Activated CD8-positive, alpha-beta memory T cell treated with anti-CD3 and anti-CD28 coated beads, Interleukin-2, amount 10 ng/mL, durations not matched to agents 7 days and 5 days (primary cell): ENCODE measurements around the gene SLC35C1. TPM values are rescaled to one million over a fixed set of nuclear protein-coding genes. Genes with fewer than 3 reads are reported as not detected.

Experiments
- ATAC-seq: fragments of 150-1000 bp; cut with Tn5 transposase; one replicate; pipeline ENCODE4 v1.10.0; 2021; ENCODE audit warnings: moderate library complexity
- CTCF ChIA-PET: fragments of 350-600 bp; sonication (Branson Sonifier 250); formaldehyde crosslinking; loops from one replicate; lab custom pipeline; 2021; ENCODE audit warnings: antibody characterized with exemption; lab: Charles Lee
- DNase-seq: peaks from one replicate; pipeline ENCODE4 v3.0.0-alpha.2; 2020
- H3K27ac Mint-ChIP-seq: one replicate; pipeline ENCODE4 v1.8.0; 2021; ENCODE audit warnings: mild to moderate bottlenecking, mixed read lengths
- H3K27me3 Mint-ChIP-seq: one replicate; pipeline ENCODE4 v1.8.0; 2021; ENCODE audit warnings: mixed read lengths
- H3K36me3 Mint-ChIP-seq: one replicate; pipeline ENCODE4 v1.8.0; 2021; ENCODE audit warnings: mild to moderate bottlenecking, mixed read lengths
- H3K4me1 Mint-ChIP-seq: one replicate; pipeline ENCODE4 v1.8.0; 2021; ENCODE audit warnings: mixed read lengths
- H3K4me3 Mint-ChIP-seq: one replicate; pipeline ENCODE4 v1.8.0; 2021; ENCODE audit warnings: mild to moderate bottlenecking, moderate library complexity, mixed read lengths
- H3K9me3 Mint-ChIP-seq: one replicate; pipeline ENCODE4 v1.8.0; 2022; ENCODE audit warnings: low read depth, mixed read lengths
- total RNA-seq, 2 experiments: library from RNA; stranded (reverse); gene quantifications; one replicate each; pipeline ENCODE4 v1.2.3, GENCODE V29; 2021

Gene SLC35C1
- total RNA-seq, 2 experiments from 2014 or later = 15.2 to 15.7 TPM

DNA sequence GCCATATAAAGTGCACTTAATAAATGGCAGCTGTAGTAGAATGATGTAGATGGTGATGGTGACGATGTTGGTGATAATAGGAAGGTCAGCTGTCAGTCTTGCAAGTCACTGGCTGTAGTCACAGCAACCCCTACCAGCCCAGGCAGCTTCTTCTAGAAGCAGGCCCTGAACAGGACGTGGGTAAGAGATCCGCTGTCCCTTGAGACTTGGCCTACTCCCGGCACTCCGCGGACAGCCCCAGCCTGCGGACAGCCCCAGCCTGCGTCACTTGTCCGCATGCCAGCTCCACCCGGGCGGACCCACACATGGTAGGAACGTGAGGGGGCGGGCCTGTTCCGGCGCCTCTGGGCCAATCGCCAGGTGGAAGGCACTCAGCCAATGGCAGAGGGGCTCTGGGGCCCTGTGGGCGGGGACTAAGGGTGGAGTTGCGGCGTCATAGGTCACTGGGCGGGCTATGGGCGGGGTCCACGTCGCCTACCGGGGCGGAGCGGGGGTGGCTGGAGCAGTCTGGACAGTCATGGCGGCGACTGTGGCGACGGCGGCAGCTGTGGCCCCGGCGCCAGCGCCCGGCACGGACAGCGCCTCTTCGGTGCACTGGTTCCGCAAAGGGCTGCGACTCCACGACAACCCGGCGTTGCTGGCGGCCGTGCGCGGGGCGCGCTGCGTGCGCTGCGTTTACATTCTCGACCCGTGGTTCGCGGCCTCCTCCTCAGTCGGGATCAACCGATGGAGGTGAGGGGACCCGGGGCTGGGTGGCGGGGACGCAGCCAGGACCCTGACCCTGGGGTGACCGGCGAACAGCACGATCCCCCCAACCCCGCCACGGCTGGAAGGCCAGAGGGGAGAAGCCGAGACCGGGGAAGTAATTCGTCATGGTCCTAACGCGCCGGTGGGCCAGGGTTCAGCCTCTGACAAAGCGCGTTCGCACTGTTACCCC is 42.3 kb downstream of the SLC35C1 start, which contains the start of gene CRY2:
TSS of gene CRY2 (plus strand) at position 502 of the 937 bp plus-strand sequence. CDS start at position 518, 16 bp downstream.
- Mint-ChIP-seq H3K4me3 (peak within 1 kb of the TSS; percentile 76), H3K27ac (peak within 1 kb of the TSS; percentile 74), H3K4me1 (peaks cover 48% of the 10 kb centered on the region), H3K9me3 (no peaks in the 10 kb centered on the region), H3K27me3 (peaks cover 19% of the 10 kb centered on the region), H3K36me3 (no peaks in the 10 kb centered on the region)
- DNase-seq (peak; percentile 99), ATAC-seq (peak; percentile 89)
- CTCF ChIA-PET = interaction anchor here (0.9 to 3.6 kb wide), 6 partner anchors 12 to 159 kb away, joined by 3 to 17 read pairs (median 6); no protein-coding TSS in a partner anchor

GRCh38 chr11:45847911-45848316 is 43.0 kb downstream of the SLC35C1 start:
- H3K4me3 Mint-ChIP-seq = peak overlapping the region; percentile 76
- peaks cover 13% of the 10 kb centered on the region for H3K27me3 Mint-ChIP-seq
- CTCF ChIA-PET = interaction anchor here (3.6 kb wide), 1 partner anchor 158 kb away, joined by 17 read pairs; no protein-coding TSS in a partner anchor
- H3K9me3 Mint-ChIP-seq = no peaks in the 10 kb centered on the region
- H3K27ac Mint-ChIP-seq = peak overlapping the region; percentile 74
- H3K4me1 Mint-ChIP-seq = peaks cover 43% of the 10 kb centered on the region
- peak; percentile 35 for ATAC-seq
- DNase-seq = peak; percentile 71
- no peaks in the 10 kb centered on the region for H3K36me3 Mint-ChIP-seq

- peaks cover 36% of the 10 kb centered on the region for H3K4me1 Mint-ChIP-seq
- no peaks in the 10 kb centered on the region for H3K9me3 Mint-ChIP-seq
- ATAC-seq = no peak
- no peak for DNase-seq
- peak overlapping the region; percentile 76 for H3K4me3 Mint-ChIP-seq
- H3K27ac Mint-ChIP-seq = no peak overlapping the region
- H3K27me3 Mint-ChIP-seq = peaks cover 10% of the 10 kb centered on the region
- CTCF ChIA-PET = no interaction called here
- H3K36me3 Mint-ChIP-seq = no peaks in the 10 kb centered on the region
Observed at GRCh38 chr11:45848654-45849081, 43.7 kb downstream of the SLC35C1 start.

- Mint-ChIP-seq H3K9me3 (no peaks in the 10 kb centered on the region), H3K27me3 (peaks cover 5% of the 10 kb centered on the region), H3K4me3 (no peak overlapping the region), H3K27ac (no peak overlapping the region), H3K36me3 (no peaks in the 10 kb centered on the region), H3K4me1 (peaks cover 32% of the 10 kb centered on the region)
- CTCF ChIA-PET = interaction anchor here (1.0 kb wide), 1 partner anchor 16 kb away, joined by 3 read pairs; no protein-coding TSS in a partner anchor
- ATAC-seq (no peak), DNase-seq (no peak)
Observed at GRCh38 chr11:45850446-45850845, 45.5 kb downstream of the SLC35C1 start.

- no peak for DNase-seq
- H3K27ac Mint-ChIP-seq = no peak overlapping the region
- H3K4me1 Mint-ChIP-seq = peaks cover 29% of the 10 kb centered on the region
- no peak overlapping the region for H3K4me3 Mint-ChIP-seq
- no peak for ATAC-seq
- no peaks in the 10 kb centered on the region for H3K9me3 Mint-ChIP-seq
- CTCF ChIA-PET = no interaction called here
- no peaks in the 10 kb centered on the region for H3K27me3 Mint-ChIP-seq
- H3K36me3 Mint-ChIP-seq = no peaks in the 10 kb centered on the region
Observed at GRCh38 chr11:45851228-45851627, 46.3 kb downstream of the SLC35C1 start.

DNA sequence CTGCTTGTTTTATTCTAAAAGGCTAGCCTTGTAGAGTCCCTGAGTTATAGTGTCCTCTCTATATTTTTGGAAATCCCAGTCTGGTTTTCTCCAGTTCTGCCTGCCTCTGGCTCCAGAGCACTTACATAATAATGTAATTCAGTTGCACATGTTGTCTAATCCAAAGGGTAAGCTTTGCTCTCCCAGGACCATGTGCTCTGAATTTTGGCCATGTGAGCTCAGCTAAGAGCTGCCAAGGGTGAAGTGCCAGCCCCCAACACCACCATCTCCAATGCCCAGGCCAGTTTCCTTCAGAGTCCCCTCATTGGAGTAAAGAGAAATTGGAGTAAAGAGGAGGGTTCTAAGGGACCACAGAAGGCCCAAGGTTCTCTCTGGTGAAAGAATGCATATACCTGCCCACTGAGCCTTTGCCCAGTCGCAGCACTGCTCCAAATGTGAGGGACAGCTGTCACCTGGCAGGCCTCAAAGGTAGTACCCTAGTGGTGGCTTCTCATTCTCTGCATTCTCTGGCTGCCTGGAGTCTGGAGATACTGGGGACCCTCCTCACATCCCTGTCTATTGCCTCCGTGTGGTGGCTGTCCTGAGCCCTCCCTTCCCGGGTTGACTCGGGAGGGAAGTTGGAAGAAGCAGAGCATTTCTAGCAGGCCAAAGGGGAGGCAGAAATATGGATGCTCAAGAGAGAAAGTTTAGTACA is 47.2 kb downstream of the SLC35C1 start:
- Mint-ChIP-seq H3K27ac (no peak overlapping the region), H3K27me3 (no peaks in the 10 kb centered on the region), H3K36me3 (peaks cover under 1% of the 10 kb centered on the region), H3K9me3 (no peaks in the 10 kb centered on the region), H3K4me3 (no peak overlapping the region), H3K4me1 (peaks cover 20% of the 10 kb centered on the region)
- ATAC-seq (no peak), DNase-seq (no peak)
- CTCF ChIA-PET = no interaction called here

DNA sequence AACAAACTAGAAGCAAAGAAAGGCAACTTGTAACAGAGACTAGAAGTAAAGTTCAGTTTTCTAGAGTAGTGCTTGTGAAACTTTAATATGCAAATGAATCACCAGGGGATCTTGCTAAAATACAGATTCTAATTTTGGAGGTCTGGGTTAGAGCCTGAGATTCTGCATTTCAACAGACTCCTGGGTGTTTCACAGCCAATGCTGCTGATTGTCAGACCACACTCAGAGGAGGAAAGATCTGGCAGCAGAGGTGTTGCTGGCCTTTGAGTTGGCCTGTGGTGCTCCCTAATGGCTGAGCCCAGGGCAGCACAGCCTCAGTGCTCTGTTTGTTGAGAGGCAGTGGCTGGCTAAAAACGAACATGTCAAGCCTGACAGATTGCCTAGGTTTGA is 47.8 kb downstream of the SLC35C1 start:
- H3K4me1 Mint-ChIP-seq = peaks cover 20% of the 10 kb centered on the region

GRCh38 chr11:45853332-45854219 is 48.6 kb downstream of the SLC35C1 start:
- DNase-seq (no peak), ATAC-seq (no peak)
- Mint-ChIP-seq H3K4me3 (no peak overlapping the region), H3K4me1 (peaks cover 16% of the 10 kb centered on the region), H3K36me3 (peaks cover 3% of the 10 kb centered on the region), H3K27ac (no peak overlapping the region), H3K27me3 (no peaks in the 10 kb centered on the region), H3K9me3 (no peaks in the 10 kb centered on the region)
- CTCF ChIA-PET = no interaction called here

More for the DNA sequence above, 47.8 kb downstream of the SLC35C1 start:
- ATAC-seq = no peak
- Mint-ChIP-seq H3K27me3 (no peaks in the 10 kb centered on the region), H3K9me3 (no peaks in the 10 kb centered on the region), H3K4me3 (no peak overlapping the region), H3K27ac (no peak overlapping the region), H3K36me3 (peaks cover 3% of the 10 kb centered on the region)
- CTCF ChIA-PET = no interaction called here
- DNase-seq = no peak

- no peaks in the 10 kb centered on the region for H3K9me3 Mint-ChIP-seq
- no peak overlapping the region for H3K27ac Mint-ChIP-seq
- H3K27me3 Mint-ChIP-seq = no peaks in the 10 kb centered on the region
- CTCF ChIA-PET = interaction anchor here (1.9 kb wide), 1 partner anchor 13 kb away, joined by 4 read pairs; no protein-coding TSS in a partner anchor
- peaks cover 4% of the 10 kb centered on the region for H3K4me1 Mint-ChIP-seq
- no peak overlapping the region for H3K4me3 Mint-ChIP-seq
- no peak for ATAC-seq
- peaks cover 3% of the 10 kb centered on the region for H3K36me3 Mint-ChIP-seq
- DNase-seq = no peak
Observed at GRCh38 chr11:45855308-45855707, 50.4 kb downstream of the SLC35C1 start.

DNA sequence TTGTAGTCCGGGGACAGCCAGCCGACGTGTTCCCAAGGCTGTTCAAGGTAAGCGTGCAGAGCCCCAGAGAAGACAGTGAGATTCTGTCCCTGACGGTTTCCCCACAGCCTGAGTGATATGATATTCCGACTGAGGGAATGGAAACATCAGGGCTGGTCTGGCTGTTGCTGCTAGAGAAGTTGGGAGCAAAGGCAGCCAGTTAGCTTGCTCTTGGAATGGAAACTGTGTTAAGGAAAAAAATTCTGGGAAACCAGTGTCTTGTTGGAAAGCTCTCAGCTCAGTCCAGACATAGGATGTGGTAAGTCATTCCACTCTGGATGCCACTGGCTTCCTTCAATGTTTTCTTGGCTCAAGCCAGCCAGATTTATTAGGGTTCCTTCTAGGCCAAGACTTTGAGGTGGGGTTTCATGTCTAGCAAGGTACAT is 51.1 kb downstream of the SLC35C1 start:
- Mint-ChIP-seq H3K36me3 (peaks cover 5% of the 10 kb centered on the region), H3K4me1 (no peaks in the 10 kb centered on the region)

DNA sequence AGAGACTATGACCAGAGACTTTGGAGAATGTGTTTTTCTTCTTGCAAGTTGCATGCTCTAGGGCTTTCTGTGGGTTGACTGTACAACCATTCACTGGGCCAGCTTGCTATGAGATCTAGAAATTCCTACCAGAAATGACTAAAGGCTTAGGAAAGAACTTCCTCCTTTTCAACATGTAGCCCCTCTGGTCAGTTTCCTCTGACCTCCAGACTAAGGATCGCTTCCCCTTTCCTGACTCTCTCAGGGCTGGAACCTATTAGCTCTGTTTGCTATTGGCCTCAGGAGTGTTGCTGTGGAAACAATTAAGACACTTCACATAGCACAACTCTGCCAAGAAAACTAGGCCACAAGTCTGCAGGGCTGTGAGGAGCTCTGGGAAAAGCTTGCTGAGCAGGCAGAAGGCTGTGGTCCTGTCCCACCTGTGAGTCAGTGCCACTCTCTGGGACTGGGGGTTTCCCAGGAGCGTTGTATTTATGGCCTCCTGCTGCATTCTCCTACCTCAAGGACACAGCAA is 53.1 kb downstream of the SLC35C1 start:
- DNase-seq (no peak), ATAC-seq (no peak)
- H3K27me3 Mint-ChIP-seq = no peaks in the 10 kb centered on the region
- H3K27ac Mint-ChIP-seq = no peak overlapping the region
- CTCF ChIA-PET = no interaction called here
- no peak overlapping the region for H3K4me3 Mint-ChIP-seq
- no peaks in the 10 kb centered on the region for H3K9me3 Mint-ChIP-seq
- H3K36me3 Mint-ChIP-seq = peaks cover 12% of the 10 kb centered on the region
- no peaks in the 10 kb centered on the region for H3K4me1 Mint-ChIP-seq

More for the DNA sequence above, 51.1 kb downstream of the SLC35C1 start:
- DNase-seq = no peak
- CTCF ChIA-PET = interaction anchor here (1.0 to 1.9 kb wide), 2 partner anchors 14 to 166 kb away, joined by 3 to 4 read pairs; no protein-coding TSS in a partner anchor
- Mint-ChIP-seq H3K4me3 (no peak overlapping the region), H3K27ac (no peak overlapping the region), H3K9me3 (no peaks in the 10 kb centered on the region), H3K27me3 (no peaks in the 10 kb centered on the region)
- ATAC-seq = no peak

DNA sequence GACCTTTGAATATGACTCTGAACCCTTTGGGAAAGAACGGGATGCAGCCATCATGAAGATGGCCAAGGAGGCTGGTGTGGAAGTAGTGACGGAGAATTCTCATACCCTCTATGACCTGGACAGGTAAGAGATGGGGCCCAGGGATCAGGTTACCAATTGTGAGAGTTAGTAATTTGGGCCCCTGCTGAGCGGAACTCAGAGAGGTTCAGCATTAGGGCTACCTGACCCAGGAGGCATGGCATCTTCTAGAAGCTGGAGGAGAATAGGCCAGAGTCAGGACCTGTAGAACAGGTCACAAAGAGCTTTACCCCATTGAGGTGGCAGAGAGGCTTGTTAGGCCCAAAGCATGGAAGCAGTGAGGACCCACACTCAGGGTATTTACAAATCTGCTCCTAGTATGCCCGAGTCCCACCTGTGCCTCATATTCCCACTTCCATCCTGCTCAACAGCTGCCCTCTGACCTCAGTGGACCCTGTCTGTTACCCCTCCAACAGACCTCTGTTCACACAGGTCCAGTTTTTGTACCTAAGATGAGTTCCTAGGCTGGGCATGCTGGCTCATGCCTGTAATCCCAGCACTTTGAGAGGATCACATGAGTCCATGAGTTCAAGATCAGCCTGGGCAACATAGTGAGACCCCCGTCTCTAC is 53.9 kb downstream of the SLC35C1 start:
- Mint-ChIP-seq H3K27ac (no peak overlapping the region), H3K4me3 (no peak overlapping the region), H3K27me3 (no peaks in the 10 kb centered on the region), H3K36me3 (peaks cover 12% of the 10 kb centered on the region), H3K9me3 (no peaks in the 10 kb centered on the region), H3K4me1 (no peaks in the 10 kb centered on the region)
- no peak for ATAC-seq
- CTCF ChIA-PET = interaction anchor here (1.2 kb wide), 1 partner anchor 13 kb away, joined by 3 read pairs; no protein-coding TSS in a partner anchor
- no peak for DNase-seq
